ENCODE results near the gene EIF4G3. TPM values are rescaled to one million over a fixed set of nuclear protein-coding genes. Genes with fewer than 3 reads are reported as not detected.
A peak's percentile ranks its signal among the peaks of the same experiment; 100 is the strongest.

EIF4G3 gene
- total and polyA plus RNA-seq, 9 of the 15 experiments (the other 6 are each of a cell fraction or from before 2014, with no cell fraction given): 6.7 to 40.5 (median 32.1) TPM

- TF ChIP-seq ASH1L (IDR thresholded peaks at IDR 0.05; ENCODE audit: borderline replicate concordance, low read depth, partially characterized antibody): no peak
- no peak for TF ChIP-seq HDAC8 (tag; IDR thresholded peaks at IDR 0.05)
- TF ChIP-seq HNRNPH1 (optimal IDR thresholded peaks at IDR 0.05; ENCODE audit: low read depth, low read length): no peak
- TF ChIP-seq ZNF707 (CRISPR knock-in tag; conservative IDR thresholded peaks at IDR 0.05): no peak
- no peak for TF ChIP-seq KAT7 (CRISPR knock-in tag; IDR thresholded peaks at IDR 0.05; ENCODE audit: borderline replicate concordance)
- TF ChIP-seq KAT2B (IDR thresholded peaks at IDR 0.05; ENCODE audit: low read depth, low read length): no peak
- no peak for TF ChIP-seq CXXC5 (CRISPR knock-in tag; IDR thresholded peaks at IDR 0.05)
- TF ChIP-seq ZNF124 (CRISPR knock-in tag; IDR thresholded peaks at IDR 0.05): no peak
- TF ChIP-seq NFYB (IDR thresholded peaks at IDR 0.05; ENCODE audit: extremely low read depth, insufficient read length): no peak
- no peak for TF ChIP-seq ZBTB1 (CRISPR knock-in tag; IDR thresholded peaks at IDR 0.05; ENCODE audit: borderline replicate concordance, low read depth)
- TF ChIP-seq EZH2 (IDR thresholded peaks at IDR 0.05; ENCODE audit: borderline replicate concordance, low read depth, low read length): no peak
- no peak for TF ChIP-seq TOE1 (IDR thresholded peaks at IDR 0.05; ENCODE audit: borderline replicate concordance)
- no peak for TF ChIP-seq TOE1 (CRISPR knock-in tag; IDR thresholded peaks at IDR 0.05; ENCODE audit: borderline replicate concordance, low read depth)
- peak; percentile 76 for TF ChIP-seq SMARCE1 (IDR thresholded peaks at IDR 0.05)
- TF ChIP-seq IRF1 (CRISPR knock-in tag; IDR thresholded peaks at IDR 0.05; ENCODE audit: borderline replicate concordance): no peak
- TF ChIP-seq ZNF232 (CRISPR knock-in tag; IDR thresholded peaks at IDR 0.05): no peak
- TF ChIP-seq CEBPZ (IDR thresholded peaks at IDR 0.05; ENCODE audit: borderline replicate concordance, low read depth, low read length): no peak
- TF ChIP-seq PHB2 (IDR thresholded peaks at IDR 0.05; ENCODE audit: low read depth): no peak
- TF ChIP-seq UBTF (IDR thresholded peaks at IDR 0.05; ENCODE audit: borderline replicate concordance in 1 of 2, low read depth in 2 of 2, low read length in 2 of 2): no peak
- no peak for TF ChIP-seq HMG20B (CRISPR knock-in tag; IDR thresholded peaks at IDR 0.05)
These were observed 118.5 kb downstream of the EIF4G3 start (continued) for GRCh38 chr1:21058035-21058793.

Data from K562 (cell line).